Endodermal cell (in vitro differentiated cells): Measurements from ENCODE around the gene ANKMY1. TPM values are rescaled to one million over a fixed set of nuclear protein-coding genes. Genes with fewer than 3 reads are reported as not detected.

Source experiments
- DNase-seq: peaks from one replicate; pipeline ENCODE4 v3.0.0-alpha.2; 2017
- H3K27ac ChIP-seq: 2 replicates; pipeline ENCODE4 v1.5.1; 2013; ENCODE audit warnings: mild to moderate bottlenecking, low read depth, low read length, moderate library complexity
- H3K27me3 ChIP-seq: 2 replicates; pipeline ENCODE4 v1.6.1; 2013; ENCODE audit warnings: mild to moderate bottlenecking, low read length, moderate library complexity; ENCODE audit not compliant: insufficient read depth, control insufficient read depth, poor library complexity, severe bottlenecking
- H3K36me3 ChIP-seq: 2 replicates; pipeline ENCODE4 v1.7.0; 2013; ENCODE audit warnings: mild to moderate bottlenecking, low read length, moderate library complexity; ENCODE audit not compliant: control insufficient read depth, insufficient read depth
- H3K4me1 ChIP-seq: one replicate; pipeline ENCODE4 v1.7.0; 2013; ENCODE audit warnings: low read length; ENCODE audit not compliant: control insufficient read depth, insufficient read depth
- H3K4me3 ChIP-seq: 2 replicates; pipeline ENCODE4 v1.5.1; 2013; ENCODE audit warnings: mild to moderate bottlenecking, low read length, moderate library complexity
- H3K9ac ChIP-seq: 2 replicates; pipeline ENCODE4 v1.6.1; 2013; ENCODE audit warnings: mild to moderate bottlenecking, low read length, moderate library complexity; ENCODE audit not compliant: poor library complexity, severe bottlenecking; ENCODE audit errors: extremely low read depth
- H3K9me3 ChIP-seq: 2 replicates; pipeline ENCODE4 v1.6.1; 2013; ENCODE audit warnings: mild to moderate bottlenecking, low read length, moderate library complexity; ENCODE audit not compliant: control insufficient read depth
- H3K27ac Mint-ChIP-seq: 2 replicates; pipeline ENCODE4 v1.8.0; 2020; ENCODE audit warnings: mixed read lengths
- H3K27me3 Mint-ChIP-seq: 2 replicates; pipeline ENCODE4 v1.8.0; 2021; ENCODE audit warnings: mild to moderate bottlenecking, mixed read lengths; ENCODE audit not compliant: insufficient read depth
- H3K36me3 Mint-ChIP-seq: 2 replicates; pipeline ENCODE4 v1.8.0; 2020; ENCODE audit warnings: low read depth, mixed read lengths
- H3K4me1 Mint-ChIP-seq: 2 replicates; pipeline ENCODE4 v1.8.0; 2020; ENCODE audit warnings: mixed read lengths
- H3K4me3 Mint-ChIP-seq: 2 replicates; pipeline ENCODE4 v1.8.0; 2020; ENCODE audit warnings: mild to moderate bottlenecking, moderate library complexity, mixed read lengths
- H3K9me3 Mint-ChIP-seq: 2 replicates; pipeline ENCODE4 v1.8.0; 2020; ENCODE audit warnings: mild to moderate bottlenecking, mixed read lengths
- WGBS, 2 experiments: methylation state at CpG; one replicate each; pipeline versions ENCODE4 v1.1.5 to v1.1.7; 2013; ENCODE audit warnings: missing lambda C conversion rate in 2 of 2, mixed read lengths in 1 of 2; ENCODE audit not compliant: insufficient coverage in 1 of 2, insufficient read length in 1 of 2; 5-methylcytosine and 5-hydroxymethylcytosine counted together
- total RNA-seq, 2 donors: library from RNA; stranded (reverse); fragmentation: NEBNext Ultra II Directional in 1 of 2; extraction: Animal tissue kit (Norgen Biotek cat#: 25700) in 1 of 2; gene quantifications; 2 replicates in 1 of 2; 3 replicates in 1 of 2; pipeline ENCODE4 v1.2.1, GENCODE V29; 2021
- TF ChIP-seq, protein P1 (sequence below): fragments of 200-600 bp; sonication (generic); conservative IDR thresholded peaks from 2 replicates; pipeline ENCODE4 v1.5.0; 2021; ENCODE audit warnings: antibody characterized with exemption, mild to moderate bottlenecking

ANKMY1 gene
- total RNA-seq, 2 donors from 2014 or later: 7.4 to 13.3 TPM

DNA sequence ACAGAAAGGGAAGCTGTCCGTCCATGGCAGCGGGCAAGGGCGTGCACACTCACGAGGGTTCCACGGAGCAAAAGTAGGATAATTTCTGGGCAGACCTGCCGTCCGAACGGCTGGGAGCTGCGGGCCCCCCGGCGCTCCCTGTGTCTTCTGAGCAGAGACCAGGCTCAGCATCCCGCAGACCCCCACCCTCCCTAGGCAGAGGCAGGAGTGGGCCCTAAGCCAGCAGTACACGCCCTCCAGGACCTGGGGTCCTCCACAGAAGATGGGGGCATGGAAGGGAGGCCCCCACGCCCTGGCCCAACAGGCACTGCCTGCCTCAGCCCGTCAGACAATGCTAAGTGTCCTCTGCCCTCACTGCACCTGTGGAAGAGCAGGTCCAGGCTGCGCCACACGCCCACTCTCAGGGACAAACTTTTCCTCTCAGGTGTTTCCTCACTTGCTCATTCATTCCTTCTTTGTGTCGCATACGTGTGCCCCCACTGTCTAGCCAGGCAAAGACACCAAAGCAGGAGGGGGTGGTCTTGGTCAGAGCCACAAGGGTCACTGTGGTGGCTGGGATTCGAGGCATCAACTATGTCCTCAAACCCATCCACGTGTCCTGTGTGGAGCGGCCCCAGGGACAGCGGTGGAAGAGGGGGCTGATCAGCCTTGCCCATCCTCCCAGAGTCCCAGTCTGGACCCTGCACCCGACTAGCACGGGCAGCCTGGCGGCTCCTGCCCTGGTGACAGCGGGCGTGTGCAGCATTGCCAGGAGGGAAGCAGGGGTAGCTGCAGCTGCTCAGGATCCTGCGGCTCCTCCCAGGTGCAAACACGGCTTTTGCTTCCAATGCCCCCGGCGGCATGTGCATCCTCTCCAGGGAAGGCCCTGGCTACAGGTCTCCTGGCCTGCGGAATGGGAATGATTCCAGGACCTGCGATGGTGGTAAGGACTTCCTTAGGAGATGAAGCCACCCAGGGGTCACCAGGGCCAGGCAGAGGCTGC, 124.7 kb downstream of the ANKMY1 start:
- Histone ChIP-seq H3K4me3 (no peak overlapping the region), H3K4me1 (no peaks in the 10 kb centered on the region), H3K9me3 (no peaks in the 10 kb centered on the region), H3K36me3 (no peaks in the 10 kb centered on the region), H3K27me3 (peaks cover 14% of the 10 kb centered on the region), H3K27ac (no peak overlapping the region), H3K9ac (no peak overlapping the region)
- no peak overlapping the region for H3K27ac Mint-ChIP-seq
- TF ChIP-seq, protein P1, sequence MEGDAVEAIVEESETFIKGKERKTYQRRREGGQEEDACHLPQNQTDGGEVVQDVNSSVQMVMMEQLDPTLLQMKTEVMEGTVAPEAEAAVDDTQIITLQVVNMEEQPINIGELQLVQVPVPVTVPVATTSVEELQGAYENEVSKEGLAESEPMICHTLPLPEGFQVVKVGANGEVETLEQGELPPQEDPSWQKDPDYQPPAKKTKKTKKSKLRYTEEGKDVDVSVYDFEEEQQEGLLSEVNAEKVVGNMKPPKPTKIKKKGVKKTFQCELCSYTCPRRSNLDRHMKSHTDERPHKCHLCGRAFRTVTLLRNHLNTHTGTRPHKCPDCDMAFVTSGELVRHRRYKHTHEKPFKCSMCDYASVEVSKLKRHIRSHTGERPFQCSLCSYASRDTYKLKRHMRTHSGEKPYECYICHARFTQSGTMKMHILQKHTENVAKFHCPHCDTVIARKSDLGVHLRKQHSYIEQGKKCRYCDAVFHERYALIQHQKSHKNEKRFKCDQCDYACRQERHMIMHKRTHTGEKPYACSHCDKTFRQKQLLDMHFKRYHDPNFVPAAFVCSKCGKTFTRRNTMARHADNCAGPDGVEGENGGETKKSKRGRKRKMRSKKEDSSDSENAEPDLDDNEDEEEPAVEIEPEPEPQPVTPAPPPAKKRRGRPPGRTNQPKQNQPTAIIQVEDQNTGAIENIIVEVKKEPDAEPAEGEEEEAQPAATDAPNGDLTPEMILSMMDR: no peak
- no peaks in the 10 kb centered on the region for H3K9me3 Mint-ChIP-seq
- H3K36me3 Mint-ChIP-seq: no peaks in the 10 kb centered on the region
- H3K27me3 Mint-ChIP-seq: peaks cover 50% of the 10 kb centered on the region
- WGBS, 2 experiments: 93 to 97% methylated on average over 21 to 34 of the region's 34 CpGs
- peak overlapping the region; percentile 80 for H3K4me3 Mint-ChIP-seq
- peak; percentile 40 for DNase-seq
- no peaks in the 10 kb centered on the region for H3K4me1 Mint-ChIP-seq

DNA sequence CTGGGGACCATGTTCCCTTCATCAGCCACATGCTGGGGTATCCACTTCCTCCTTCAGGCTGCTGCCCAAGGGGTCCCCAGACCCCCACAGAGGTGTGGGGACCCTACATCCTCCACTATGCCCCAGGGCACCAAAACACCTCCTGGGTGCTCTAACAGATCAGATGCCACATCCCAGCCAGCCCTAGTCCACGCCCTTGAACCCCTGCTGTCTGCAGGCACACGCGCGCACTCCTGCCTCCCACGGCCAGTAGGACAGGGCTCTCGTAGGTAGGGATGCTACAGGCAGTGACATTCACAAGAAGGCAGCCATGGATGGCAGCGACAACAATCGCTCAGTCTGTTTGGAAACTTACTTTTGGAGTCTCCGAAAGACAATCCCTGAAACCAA, 125.4 kb downstream of the ANKMY1 start:
- TF ChIP-seq, protein P1: no peak
- H3K27me3 ChIP-seq: peaks cover 8% of the 10 kb centered on the region
- H3K4me3 ChIP-seq: no peak overlapping the region
- WGBS, 2 experiments: 85 to 86% methylated on average over 9 of the region's 9 CpGs
- no peak overlapping the region for H3K27ac ChIP-seq
- H3K4me3 Mint-ChIP-seq: no peak overlapping the region
- H3K36me3 Mint-ChIP-seq: no peaks in the 10 kb centered on the region
- peaks cover 45% of the 10 kb centered on the region for H3K27me3 Mint-ChIP-seq
- no peaks in the 10 kb centered on the region for H3K9me3 Mint-ChIP-seq
- H3K9me3 ChIP-seq: no peaks in the 10 kb centered on the region
- DNase-seq: peak; percentile 32
- no peak overlapping the region for H3K9ac ChIP-seq
- H3K27ac Mint-ChIP-seq: no peak overlapping the region
- H3K4me1 ChIP-seq: no peaks in the 10 kb centered on the region
- H3K36me3 ChIP-seq: no peaks in the 10 kb centered on the region
- H3K4me1 Mint-ChIP-seq: no peaks in the 10 kb centered on the region

DNA sequence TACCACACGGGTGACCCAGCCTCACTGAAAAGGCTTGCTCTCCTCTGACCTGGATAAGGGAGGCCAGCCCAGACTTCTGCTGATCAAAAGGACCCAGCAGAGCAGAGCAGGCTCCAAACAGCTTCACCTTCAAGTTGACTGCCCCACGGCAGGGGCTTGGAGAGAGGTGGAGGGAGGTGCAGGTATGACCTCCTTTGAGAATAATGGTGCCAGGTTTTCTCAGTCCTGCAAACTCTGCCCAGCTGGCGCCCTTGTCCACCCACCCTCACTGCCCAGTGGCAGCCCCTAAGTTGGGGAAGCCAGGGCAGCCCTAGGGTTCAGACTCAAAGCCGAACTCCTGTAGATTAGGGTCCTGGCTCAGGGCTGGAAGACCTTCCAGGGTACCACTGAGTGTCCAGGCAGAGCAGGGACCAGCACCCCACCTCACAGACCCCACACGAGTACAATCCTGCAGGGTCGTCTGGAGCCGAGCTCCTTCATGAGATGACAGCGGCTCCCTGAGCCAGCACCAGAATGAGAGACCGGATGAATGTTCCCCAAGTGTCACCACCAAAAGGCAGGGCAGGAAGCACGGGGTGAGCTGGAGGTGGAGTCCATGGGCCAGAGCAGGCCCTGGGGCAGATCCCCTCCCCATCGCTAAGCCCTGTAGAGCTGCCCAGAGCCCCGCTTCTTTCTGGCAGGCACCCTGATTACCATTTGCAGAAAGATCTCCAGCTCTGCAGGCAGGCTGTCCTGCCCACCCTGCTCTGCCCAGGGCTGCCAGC, 125.9 kb downstream of the ANKMY1 start:
- no peaks in the 10 kb centered on the region for H3K4me1 Mint-ChIP-seq
- no peak overlapping the region for H3K27ac Mint-ChIP-seq
- H3K36me3 Mint-ChIP-seq: no peaks in the 10 kb centered on the region
- H3K27me3 Mint-ChIP-seq: peaks cover 44% of the 10 kb centered on the region
- TF ChIP-seq, protein P1: no peak
- Histone ChIP-seq H3K9ac (no peak overlapping the region), H3K27ac (no peak overlapping the region), H3K4me1 (no peaks in the 10 kb centered on the region), H3K27me3 (peaks cover 2% of the 10 kb centered on the region), H3K36me3 (no peaks in the 10 kb centered on the region), H3K9me3 (no peaks in the 10 kb centered on the region), H3K4me3 (no peak overlapping the region)
- DNase-seq: peak; percentile 39
- no peak overlapping the region for H3K4me3 Mint-ChIP-seq
- 81 to 89% methylated on average over 9 to 12 of the region's 12 CpGs for WGBS, 2 experiments
- peaks cover under 1% of the 10 kb centered on the region for H3K9me3 Mint-ChIP-seq
